ENCODE data around the gene C10orf67. TPM values are rescaled to one million over a fixed set of nuclear protein-coding genes. Genes with fewer than 3 reads are reported as not detected.

C10orf67 gene
- total RNA-seq, 1 donor from 2014 or later: not detected

DNA sequence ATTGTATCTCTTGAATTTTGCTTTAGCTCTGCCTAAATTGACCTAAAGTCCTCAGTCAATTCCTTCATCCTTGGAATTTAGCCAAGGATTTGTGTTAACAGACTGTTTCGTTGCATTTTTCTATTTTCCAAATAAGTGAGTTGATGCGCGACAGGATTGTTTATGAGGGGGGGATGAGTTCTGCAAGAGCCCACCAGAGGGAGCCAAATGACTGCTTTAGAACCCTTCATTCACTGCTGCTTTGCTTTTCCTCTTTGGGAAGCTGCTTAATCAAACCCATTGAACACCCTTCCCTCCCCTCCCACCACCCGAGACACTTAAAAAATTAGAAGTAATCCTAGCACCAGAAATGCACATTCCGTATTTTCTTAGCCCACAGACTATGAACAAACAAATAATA, 186.2 kb downstream of the C10orf67 start:
- intact Hi-C loops (cut with micrococcal nuclease): loop anchor here (1.0 kb wide), 5 partner anchors 135 to 1165 kb away; no protein-coding TSS in a partner anchor
- DNase-seq: no peak
- H3K36me3 Mint-ChIP-seq (ENCODE audit: low read depth): no peaks in the 10 kb centered on the region
- ChIA-PET CTCF (interaction anchor here (0.7 to 2.4 kb wide), 9 partner anchors 11 to 1398 kb away, joined by 3 to 9 read pairs (median 4); no protein-coding TSS in a partner anchor), POLR2A (no interaction called here)
- TF ChIP-seq, protein P1, sequence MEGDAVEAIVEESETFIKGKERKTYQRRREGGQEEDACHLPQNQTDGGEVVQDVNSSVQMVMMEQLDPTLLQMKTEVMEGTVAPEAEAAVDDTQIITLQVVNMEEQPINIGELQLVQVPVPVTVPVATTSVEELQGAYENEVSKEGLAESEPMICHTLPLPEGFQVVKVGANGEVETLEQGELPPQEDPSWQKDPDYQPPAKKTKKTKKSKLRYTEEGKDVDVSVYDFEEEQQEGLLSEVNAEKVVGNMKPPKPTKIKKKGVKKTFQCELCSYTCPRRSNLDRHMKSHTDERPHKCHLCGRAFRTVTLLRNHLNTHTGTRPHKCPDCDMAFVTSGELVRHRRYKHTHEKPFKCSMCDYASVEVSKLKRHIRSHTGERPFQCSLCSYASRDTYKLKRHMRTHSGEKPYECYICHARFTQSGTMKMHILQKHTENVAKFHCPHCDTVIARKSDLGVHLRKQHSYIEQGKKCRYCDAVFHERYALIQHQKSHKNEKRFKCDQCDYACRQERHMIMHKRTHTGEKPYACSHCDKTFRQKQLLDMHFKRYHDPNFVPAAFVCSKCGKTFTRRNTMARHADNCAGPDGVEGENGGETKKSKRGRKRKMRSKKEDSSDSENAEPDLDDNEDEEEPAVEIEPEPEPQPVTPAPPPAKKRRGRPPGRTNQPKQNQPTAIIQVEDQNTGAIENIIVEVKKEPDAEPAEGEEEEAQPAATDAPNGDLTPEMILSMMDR (IDR thresholded peaks at IDR 0.05): peak; percentile 92
- ATAC-seq (ENCODE audit: low read depth): peak; percentile 66
- H3K27me3 Mint-ChIP-seq: peaks cover 21% of the 10 kb centered on the region
- H3K27ac Mint-ChIP-seq: no peak overlapping the region
- H3K9me3 Mint-ChIP-seq: no peaks in the 10 kb centered on the region
- H3K4me1 Mint-ChIP-seq: peaks cover 3% of the 10 kb centered on the region
- no peak overlapping the region for H3K4me3 Mint-ChIP-seq

DNA sequence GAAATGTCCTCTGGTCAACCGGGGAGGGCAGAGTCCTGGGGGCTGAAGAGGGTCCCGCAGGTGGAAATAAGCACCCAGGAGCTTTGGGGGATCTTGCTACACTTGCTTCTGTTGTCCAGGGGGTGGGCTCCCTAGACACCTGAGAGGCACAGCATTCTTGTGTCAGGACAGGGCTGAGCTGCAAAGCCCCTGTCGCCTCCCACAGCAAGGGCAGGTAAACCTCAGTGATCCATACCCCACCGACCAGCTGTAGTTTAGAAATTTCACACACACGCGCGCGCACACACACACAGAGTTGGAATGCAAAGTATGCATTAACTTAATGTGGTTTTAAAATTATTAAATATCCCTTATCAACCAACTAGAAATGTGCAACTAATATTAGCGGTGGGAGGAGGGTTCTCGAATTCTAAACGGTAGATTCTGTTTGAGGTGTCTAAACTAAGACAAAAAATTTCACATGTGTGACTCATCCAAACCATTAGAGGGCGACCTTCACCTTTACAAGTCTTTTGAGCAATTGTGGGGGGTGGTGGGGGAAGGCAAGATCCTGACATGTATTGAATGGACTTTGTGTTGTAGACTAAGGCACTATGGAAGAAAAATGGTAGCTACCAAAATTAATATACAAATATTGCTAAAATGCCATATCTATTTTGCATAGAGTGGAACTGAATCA, 186.8 kb downstream of the C10orf67 start:
- H3K4me3 Mint-ChIP-seq: no peak overlapping the region

DNA sequence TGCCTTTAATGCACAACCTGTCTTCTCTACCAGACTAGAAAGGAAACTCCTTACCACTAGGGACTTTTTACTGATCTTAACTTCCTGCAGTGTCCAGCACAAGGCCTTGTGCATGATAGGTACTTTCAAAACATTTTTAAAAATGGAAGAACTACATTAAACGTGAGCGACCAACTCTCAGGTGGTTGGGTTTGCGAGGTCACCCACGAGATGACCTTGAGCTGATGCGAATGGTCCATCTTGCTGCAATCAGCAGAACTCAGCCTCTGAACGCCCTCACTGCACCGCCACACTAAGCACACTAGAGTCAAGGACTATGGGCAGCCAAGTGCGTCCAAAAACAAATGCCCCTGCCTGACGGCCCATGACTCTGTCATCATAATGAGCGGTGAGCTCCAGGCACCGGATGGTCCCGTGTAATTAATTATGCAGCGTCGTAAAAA, 187.3 kb downstream of the C10orf67 start:
- Mint-ChIP-seq H3K27me3 (peaks cover 21% of the 10 kb centered on the region), H3K27ac (no peak overlapping the region), H3K4me1 (peaks cover 3% of the 10 kb centered on the region), H3K4me3 (no peak overlapping the region), H3K9me3 (no peaks in the 10 kb centered on the region), H3K36me3 (ENCODE audit: low read depth) (no peaks in the 10 kb centered on the region)
- ATAC-seq (ENCODE audit: low read depth): no peak
- POLR2A ChIA-PET: no interaction called here
- TF ChIP-seq, protein P1 (IDR thresholded peaks at IDR 0.05): no peak
- intact Hi-C loops (cut with micrococcal nuclease): no loop called here
- CTCF ChIA-PET: interaction anchor here (0.7 to 2.4 kb wide), 7 partner anchors 9 to 1163 kb away, joined by 3 to 9 read pairs (median 4); no protein-coding TSS in a partner anchor
- no peak for DNase-seq

More for the DNA sequence above, 186.8 kb downstream of the C10orf67 start:
- Mint-ChIP-seq H3K4me1 (peaks cover 3% of the 10 kb centered on the region), H3K9me3 (no peaks in the 10 kb centered on the region), H3K36me3 (ENCODE audit: low read depth) (no peaks in the 10 kb centered on the region), H3K27me3 (peaks cover 21% of the 10 kb centered on the region), H3K27ac (no peak overlapping the region)
- TF ChIP-seq, protein P1 (IDR thresholded peaks at IDR 0.05): no peak
- ChIA-PET POLR2A (no interaction called here), CTCF (interaction anchor here (0.7 to 2.4 kb wide), 10 partner anchors 9 to 1399 kb away, joined by 3 to 9 read pairs (median 4); no protein-coding TSS in a partner anchor)
- no peak for DNase-seq
- peak; percentile 25 for ATAC-seq (ENCODE audit: low read depth)
- intact Hi-C loops (cut with micrococcal nuclease): loop anchor here (1.0 kb wide), 5 partner anchors 135 to 1165 kb away; no protein-coding TSS in a partner anchor

GRCh38 chr10:23156447-23157150, 188.0 kb downstream of the C10orf67 start:
- ATAC-seq (ENCODE audit: low read depth): no peak
- TF ChIP-seq, protein P1 (IDR thresholded peaks at IDR 0.05): no peak
- Mint-ChIP-seq H3K27ac (no peak overlapping the region), H3K4me3 (no peak overlapping the region), H3K4me1 (peaks cover 3% of the 10 kb centered on the region), H3K9me3 (no peaks in the 10 kb centered on the region), H3K36me3 (ENCODE audit: low read depth) (no peaks in the 10 kb centered on the region), H3K27me3 (peaks cover 21% of the 10 kb centered on the region)
- intact Hi-C loops (cut with micrococcal nuclease): no loop called here
- ChIA-PET CTCF (interaction anchor here (1.0 to 2.4 kb wide), 3 partner anchors 11 to 1163 kb away, joined by 3 to 9 read pairs (median 4); no protein-coding TSS in a partner anchor), POLR2A (no interaction called here)
- DNase-seq: no peak

DNA sequence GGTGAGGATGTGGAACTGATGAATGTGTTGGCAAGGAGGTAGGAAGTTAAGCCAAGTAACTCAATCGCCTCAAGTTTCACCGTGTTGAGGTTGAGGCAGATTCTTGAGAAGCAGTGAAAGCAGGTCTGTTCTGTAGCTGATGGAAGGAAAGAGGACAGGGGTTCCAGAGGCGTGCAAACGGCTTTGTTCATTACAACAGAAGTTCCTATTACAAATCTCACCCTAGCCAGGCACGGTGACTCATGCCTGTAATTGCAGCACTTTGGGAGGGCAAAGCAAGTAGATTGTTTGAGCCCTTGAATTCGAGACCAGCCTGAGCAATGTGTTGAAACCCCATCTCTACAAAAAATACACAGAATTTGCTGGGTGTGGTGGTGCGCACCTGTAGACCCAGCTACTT, 189.4 kb downstream of the C10orf67 start:
- no peak overlapping the region for H3K27ac Mint-ChIP-seq
- peaks cover 21% of the 10 kb centered on the region for H3K27me3 Mint-ChIP-seq
- intact Hi-C loops (cut with micrococcal nuclease): no loop called here
- POLR2A ChIA-PET: no interaction called here
- TF ChIP-seq, protein P1 (IDR thresholded peaks at IDR 0.05): no peak
- ATAC-seq (ENCODE audit: low read depth) (no peak), DNase-seq (no peak)
- CTCF ChIA-PET: no interaction called here
- H3K36me3 Mint-ChIP-seq (ENCODE audit: low read depth): no peaks in the 10 kb centered on the region
- H3K4me1 Mint-ChIP-seq: peaks cover 3% of the 10 kb centered on the region
- no peaks in the 10 kb centered on the region for H3K9me3 Mint-ChIP-seq
- H3K4me3 Mint-ChIP-seq: no peak overlapping the region
